K562 (cell line): ENCODE data around the gene CRX. TPM values are rescaled to one million over a fixed set of nuclear protein-coding genes. Genes with fewer than 3 reads are reported as not detected.

Source experiments
- BCL6 ChIP-seq: fragments of 250-450 bp; sonication (Bioruptor Pico); IDR thresholded peaks from 2 replicates; pipeline ENCODE4 v1.4.0; 2020
- CHD2 ChIP-seq: IDR thresholded peaks from 2 replicates; pipeline ENCODE4 v1.6.1; 2011; ENCODE audit warnings: low read depth, low read length
- FOXP1 ChIP-seq: sonication (generic); formaldehyde crosslinking; IDR thresholded peaks from 2 replicates; pipeline ENCODE4 v1.8.0; 2022; ENCODE audit warnings: mild to moderate bottlenecking, missing genetic modification reagents
- MYBL2 ChIP-seq, 2 experiments: fragments of 450-650 bp in 1 of 2; sonication (generic) in 1 of 2; formaldehyde crosslinking in 1 of 2; IDR thresholded peaks; 2 replicates each; pipeline versions ENCODE4 v1.6.1 to v1.8.1; 2017 to 2022; ENCODE audit warnings: borderline replicate concordance in 1 of 2, inconsistent platforms in 1 of 2, low read depth in 1 of 2, mild to moderate bottlenecking in 1 of 2, missing genetic modification reagents in 1 of 2, moderate library complexity in 1 of 2
- NEUROD1 ChIP-seq: fragments of 150-350 bp; IDR thresholded peaks from 2 replicates; pipeline ENCODE4 v1.6.1; 2014; ENCODE audit warnings: borderline replicate concordance, low read length, low read depth; ENCODE audit not compliant: partially characterized antibody
- RB1 ChIP-seq: fragments of 450-650 bp; IDR thresholded peaks from 2 replicates; pipeline ENCODE4 v1.6.1; 2017; ENCODE audit warnings: low read depth, mild to moderate bottlenecking
- RFX5 ChIP-seq: IDR thresholded peaks from 2 replicates; pipeline ENCODE4 v1.6.1; 2011; ENCODE audit warnings: low read depth, mild to moderate bottlenecking, improper control_type of control experiment, low read length
- RNF2 ChIP-seq: sonication (generic); IDR thresholded peaks from 2 replicates; pipeline ENCODE4 v1.6.1; 2016
- SP1 ChIP-seq: sonication (generic); formaldehyde crosslinking; IDR thresholded peaks from 2 replicates; pipeline ENCODE4 v1.8.1; 2022; ENCODE audit warnings: mild to moderate bottlenecking, missing genetic modification reagents
- SUPT5H ChIP-seq: fragments of 450-650 bp; IDR thresholded peaks from 2 replicates; pipeline ENCODE4 v1.6.1; 2016
- TAF1 ChIP-seq: IDR thresholded peaks from 2 replicates; pipeline ENCODE4 v1.6.1; 2011; ENCODE audit warnings: mild to moderate bottlenecking, low read length, moderate library complexity; ENCODE audit not compliant: insufficient read depth, control insufficient read depth, severe bottlenecking; ENCODE audit errors: extremely low read depth
- polyA plus RNA-seq, 8 experiments: library from polyadenylated mRNA; depleted of rRNA in 4 of 8; stranded (reverse) in 5 of 8; unstranded in 3 of 8; fragments of >200 nt; fragmentation: Nextera tagmentation in 2 of 8; fragmentation: Illumina TruSeq in 1 of 8; extraction: Ambion mirVana in 2 of 8; extraction: Trizol in 1 of 8; gene quantifications; 2 replicates each; pipeline versions ENCODE4 v1.2.1 to v1.2.3, GENCODE V29; 2011 to 2014; ENCODE audit warnings: inconsistent platforms in 1 of 8, missing spikeins in 1 of 8
- total RNA-seq, 7 experiments: library from RNA; depleted of rRNA in 6 of 7; stranded (reverse); fragments of >200 nt in 6 of 7; fragmentation: Illumina TruSeq in 2 of 7; extraction: Trizol in 2 of 7; gene quantifications; 2 replicates each; pipeline versions ENCODE4 v1.2.1 to v1.2.3, GENCODE V29; 2011 to 2021; ENCODE audit warnings: low replicate concordance in 1 of 7
- TF ChIP-seq, protein P1 (sequence below): fragments of 200-800 bp; sonication (Bioruptor generic); IDR thresholded peaks from 2 replicates; pipeline ENCODE4 v1.6.1; 2017; ENCODE audit warnings: missing genetic modification characterization, missing compliant biosample characterization
- TF ChIP-seq, protein P2 (sequence below): fragments of 250-450 bp; sonication (Bioruptor Pico); IDR thresholded peaks from 2 replicates; pipeline ENCODE4 v1.9.0; 2021; ENCODE audit warnings: mild to moderate bottlenecking, inconsistent platforms

Gene CRX
- total and polyA plus RNA-seq, 9 of the 15 experiments (the other 6 are each of a cell fraction or from before 2014, with no cell fraction given), result 0.01 TPM; not detected in 8

DNA sequence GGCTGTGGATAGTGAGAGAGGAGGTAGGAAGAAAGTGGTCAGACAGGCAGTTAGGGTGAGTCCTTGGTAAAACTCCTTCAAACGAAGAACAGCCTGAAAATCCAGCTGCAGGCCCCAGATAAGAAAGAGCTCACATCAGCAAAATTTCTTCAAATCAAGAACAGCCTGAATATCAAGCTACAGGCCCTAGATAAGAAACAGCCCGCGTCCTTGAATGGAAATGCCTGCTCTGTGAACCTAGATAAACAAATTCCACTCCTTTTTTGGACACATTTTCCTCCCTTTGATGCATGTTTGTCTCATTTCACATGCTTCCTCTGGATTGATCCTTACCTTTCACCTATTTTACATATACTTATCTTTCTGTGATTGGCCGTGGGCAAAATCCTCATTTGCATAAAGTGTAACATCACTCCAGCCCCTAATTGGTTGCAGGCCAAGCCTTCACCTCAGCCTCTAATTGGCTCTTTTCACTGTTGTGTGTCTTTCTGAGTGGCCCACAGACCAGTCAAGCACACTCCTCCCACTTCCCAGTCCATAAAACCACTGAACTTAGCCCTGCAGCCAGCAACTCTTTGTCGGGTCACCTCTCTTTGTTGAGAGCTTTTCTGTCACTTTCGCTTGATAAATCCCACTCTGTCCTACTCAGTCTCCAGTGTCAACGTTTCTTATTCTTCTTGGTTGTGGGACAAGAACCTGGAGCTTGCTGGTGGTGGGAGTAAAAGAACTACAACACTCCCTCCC, 70.4 kb downstream of the CRX start (continued):
- no peak for TF ChIP-seq FOXP1
- 0 out of 2 replicates have a peak, but pooled peaks have one; percentile 17 for TF ChIP-seq RFX5
- TF ChIP-seq BCL6 (CRISPR knock-in tag), result peak; percentile 38; the same call in 1 of the 2 replicates
- peak; percentile 42; the same call in 1 of the 2 replicates for TF ChIP-seq CHD2
- TF ChIP-seq TAF1, result peak; percentile 25
- TF ChIP-seq MYBL2 (IDR thresholded peaks at IDR 0.05; ENCODE audit: low read depth), result no peak
- TF ChIP-seq MYBL2 (CRISPR knock-in tag; IDR thresholded peaks at IDR 0.05; ENCODE audit: borderline replicate concordance), result no peak
- TF ChIP-seq RNF2, result peak; percentile 81
- peak; percentile 63; the same call in 1 of the 2 replicates for TF ChIP-seq SP1 (CRISPR knock-in tag)
- TF ChIP-seq SUPT5H, result peak; percentile 75
- 0 out of 2 replicates have a peak, but pooled peaks have one; percentile 43 for TF ChIP-seq RB1
- TF ChIP-seq NEUROD1, result peak; percentile 57
- TF ChIP-seq, protein P1, sequence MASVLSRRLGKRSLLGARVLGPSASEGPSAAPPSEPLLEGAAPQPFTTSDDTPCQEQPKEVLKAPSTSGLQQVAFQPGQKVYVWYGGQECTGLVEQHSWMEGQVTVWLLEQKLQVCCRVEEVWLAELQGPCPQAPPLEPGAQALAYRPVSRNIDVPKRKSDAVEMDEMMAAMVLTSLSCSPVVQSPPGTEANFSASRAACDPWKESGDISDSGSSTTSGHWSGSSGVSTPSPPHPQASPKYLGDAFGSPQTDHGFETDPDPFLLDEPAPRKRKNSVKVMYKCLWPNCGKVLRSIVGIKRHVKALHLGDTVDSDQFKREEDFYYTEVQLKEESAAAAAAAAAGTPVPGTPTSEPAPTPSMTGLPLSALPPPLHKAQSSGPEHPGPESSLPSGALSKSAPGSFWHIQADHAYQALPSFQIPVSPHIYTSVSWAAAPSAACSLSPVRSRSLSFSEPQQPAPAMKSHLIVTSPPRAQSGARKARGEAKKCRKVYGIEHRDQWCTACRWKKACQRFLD (CRISPR knock-in tag), result peak; percentile 99
- TF ChIP-seq, protein P2, sequence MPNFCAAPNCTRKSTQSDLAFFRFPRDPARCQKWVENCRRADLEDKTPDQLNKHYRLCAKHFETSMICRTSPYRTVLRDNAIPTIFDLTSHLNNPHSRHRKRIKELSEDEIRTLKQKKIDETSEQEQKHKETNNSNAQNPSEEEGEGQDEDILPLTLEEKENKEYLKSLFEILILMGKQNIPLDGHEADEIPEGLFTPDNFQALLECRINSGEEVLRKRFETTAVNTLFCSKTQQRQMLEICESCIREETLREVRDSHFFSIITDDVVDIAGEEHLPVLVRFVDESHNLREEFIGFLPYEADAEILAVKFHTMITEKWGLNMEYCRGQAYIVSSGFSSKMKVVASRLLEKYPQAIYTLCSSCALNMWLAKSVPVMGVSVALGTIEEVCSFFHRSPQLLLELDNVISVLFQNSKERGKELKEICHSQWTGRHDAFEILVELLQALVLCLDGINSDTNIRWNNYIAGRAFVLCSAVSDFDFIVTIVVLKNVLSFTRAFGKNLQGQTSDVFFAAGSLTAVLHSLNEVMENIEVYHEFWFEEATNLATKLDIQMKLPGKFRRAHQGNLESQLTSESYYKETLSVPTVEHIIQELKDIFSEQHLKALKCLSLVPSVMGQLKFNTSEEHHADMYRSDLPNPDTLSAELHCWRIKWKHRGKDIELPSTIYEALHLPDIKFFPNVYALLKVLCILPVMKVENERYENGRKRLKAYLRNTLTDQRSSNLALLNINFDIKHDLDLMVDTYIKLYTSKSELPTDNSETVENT (CRISPR knock-in tag), result peak; percentile 65; the same call in 1 of the 2 replicates
